HepG2 (cell line): Measurements from ENCODE around the gene TPCN2. TPM values are rescaled to one million over a fixed set of nuclear protein-coding genes. Genes with fewer than 3 reads are reported as not detected.

Experiments
- ASH2L ChIP-seq: fragments of 300-600, 200-600 bp; sonication (generic); IDR thresholded peaks from 2 replicates; pipeline ENCODE4 v1.7.0; 2017; ENCODE audit warnings: low read depth, mild to moderate bottlenecking, moderate library complexity, mixed read lengths, low read length; ENCODE audit not compliant: insufficient read length
- KLF12 ChIP-seq: sonication (generic); formaldehyde crosslinking; IDR thresholded peaks from 2 replicates; pipeline ENCODE4 v1.4.0; 2020; ENCODE audit warnings: missing genetic modification reagents, borderline replicate concordance
- MED1 ChIP-seq: sonication (generic); formaldehyde crosslinking; IDR thresholded peaks from 2 replicates; pipeline ENCODE4 v1.4.0; 2020; ENCODE audit warnings: missing genetic modification reagents
- NR2F6 ChIP-seq, 2 experiments: IDR thresholded peaks; 2 replicates each; pipeline ENCODE4 v1.6.1; 2016; ENCODE audit warnings: antibody characterized with exemption in 1 of 2, mild to moderate bottlenecking in 1 of 2
- SNAPC2 ChIP-seq: sonication (generic); formaldehyde crosslinking; IDR thresholded peaks from 2 replicates; pipeline ENCODE4 v1.8.1; 2022; ENCODE audit warnings: mild to moderate bottlenecking, missing genetic modification reagents
- ZNF180 ChIP-seq: sonication (generic); formaldehyde crosslinking; IDR thresholded peaks from 2 replicates; pipeline ENCODE4 v1.4.0; 2020; ENCODE audit warnings: low read depth, missing genetic modification reagents, borderline replicate concordance
- ZNF251 ChIP-seq: sonication (generic); formaldehyde crosslinking; IDR thresholded peaks from 2 replicates; pipeline ENCODE4 v1.9.0; 2021; ENCODE audit warnings: mild to moderate bottlenecking, missing genetic modification reagents
- ZNF253 ChIP-seq: sonication (generic); formaldehyde crosslinking; IDR thresholded peaks from 2 replicates; pipeline ENCODE4 v1.8.0; 2022; ENCODE audit warnings: mild to moderate bottlenecking, missing genetic modification reagents, borderline replicate concordance
- ZNF431 ChIP-seq: sonication (generic); formaldehyde crosslinking; IDR thresholded peaks from 2 replicates; pipeline ENCODE4 v1.9.0; 2022; ENCODE audit warnings: missing genetic modification reagents, low read depth, mild to moderate bottlenecking, borderline replicate concordance
- polyA plus RNA-seq, 8 experiments: library from polyadenylated mRNA; depleted of rRNA in 3 of 8; stranded (reverse) in 7 of 8; unstranded in 1 of 8; fragments of >200 nt; fragmentation: Illumina TruSeq in 4 of 8; extraction: Trizol in 4 of 8; gene quantifications; 2 replicates each; pipeline versions ENCODE4 v1.2.1 to v1.2.3, GENCODE V29; 2011 to 2016; ENCODE audit warnings: low read depth in 4 of 8, missing spikeins in 1 of 8, mixed read lengths in 1 of 8; ENCODE audit not compliant: insufficient read depth in 1 of 8
- total RNA-seq, 5 experiments: library from RNA; depleted of rRNA; stranded (reverse); fragments of >200 nt; fragmentation: Illumina TruSeq; extraction: Trizol; gene quantifications; 2 replicates each; pipeline ENCODE4 v1.2.3, GENCODE V29; 2016; ENCODE audit warnings: low read depth in 1 of 5
- TF ChIP-seq, protein P1 (sequence below): sonication (generic); formaldehyde crosslinking; IDR thresholded peaks from 2 replicates; pipeline ENCODE4 v1.9.0; 2021; ENCODE audit warnings: missing genetic modification reagents, borderline replicate concordance
- TF ChIP-seq, protein P2 (sequence below): sonication (generic); formaldehyde crosslinking; IDR thresholded peaks from 2 replicates; pipeline ENCODE4 v1.5.0; 2020; ENCODE audit warnings: missing genetic modification reagents

Gene TPCN2
- total and polyA plus RNA-seq, 2 of the 13 experiments (the other 11 are each of a cell fraction or from before 2014, with no cell fraction given), result 5.6 to 5.9 TPM

DNA sequence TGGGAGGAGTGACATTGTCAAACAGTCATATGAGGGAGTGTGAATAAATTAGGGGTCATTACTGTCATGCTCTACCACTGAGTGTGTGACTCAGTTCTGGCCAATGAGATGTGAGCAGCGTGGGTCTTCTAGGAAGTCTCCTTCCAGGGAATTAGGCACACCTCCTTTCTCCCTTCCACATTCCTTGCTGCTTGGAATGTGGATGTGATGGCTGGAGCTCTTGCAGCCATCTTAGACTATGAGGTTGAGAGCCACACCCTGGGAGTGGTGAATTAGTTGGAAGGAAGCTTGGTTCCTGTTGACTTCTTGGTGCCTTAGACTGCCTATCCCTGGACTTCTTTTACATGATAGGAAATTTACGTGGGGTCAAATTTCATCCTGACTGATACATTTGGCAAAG lies 70.5 kb downstream of the TPCN2 start (continued):
- TF ChIP-seq ASH2L, result no peak
- TF ChIP-seq KLF12 (CRISPR knock-in tag), result no peak
- TF ChIP-seq ZNF180, result no peak
- TF ChIP-seq ZNF251 (CRISPR knock-in tag), result no peak
- no peak for TF ChIP-seq ZNF431 (CRISPR knock-in tag)
- TF ChIP-seq, protein P1, sequence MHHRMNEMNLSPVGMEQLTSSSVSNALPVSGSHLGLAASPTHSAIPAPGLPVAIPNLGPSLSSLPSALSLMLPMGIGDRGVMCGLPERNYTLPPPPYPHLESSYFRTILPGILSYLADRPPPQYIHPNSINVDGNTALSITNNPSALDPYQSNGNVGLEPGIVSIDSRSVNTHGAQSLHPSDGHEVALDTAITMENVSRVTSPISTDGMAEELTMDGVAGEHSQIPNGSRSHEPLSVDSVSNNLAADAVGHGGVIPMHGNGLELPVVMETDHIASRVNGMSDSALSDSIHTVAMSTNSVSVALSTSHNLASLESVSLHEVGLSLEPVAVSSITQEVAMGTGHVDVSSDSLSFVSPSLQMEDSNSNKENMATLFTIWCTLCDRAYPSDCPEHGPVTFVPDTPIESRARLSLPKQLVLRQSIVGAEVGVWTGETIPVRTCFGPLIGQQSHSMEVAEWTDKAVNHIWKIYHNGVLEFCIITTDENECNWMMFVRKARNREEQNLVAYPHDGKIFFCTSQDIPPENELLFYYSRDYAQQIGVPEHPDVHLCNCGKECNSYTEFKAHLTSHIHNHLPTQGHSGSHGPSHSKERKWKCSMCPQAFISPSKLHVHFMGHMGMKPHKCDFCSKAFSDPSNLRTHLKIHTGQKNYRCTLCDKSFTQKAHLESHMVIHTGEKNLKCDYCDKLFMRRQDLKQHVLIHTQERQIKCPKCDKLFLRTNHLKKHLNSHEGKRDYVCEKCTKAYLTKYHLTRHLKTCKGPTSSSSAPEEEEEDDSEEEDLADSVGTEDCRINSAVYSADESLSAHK, result no peak
- TF ChIP-seq, protein P2, sequence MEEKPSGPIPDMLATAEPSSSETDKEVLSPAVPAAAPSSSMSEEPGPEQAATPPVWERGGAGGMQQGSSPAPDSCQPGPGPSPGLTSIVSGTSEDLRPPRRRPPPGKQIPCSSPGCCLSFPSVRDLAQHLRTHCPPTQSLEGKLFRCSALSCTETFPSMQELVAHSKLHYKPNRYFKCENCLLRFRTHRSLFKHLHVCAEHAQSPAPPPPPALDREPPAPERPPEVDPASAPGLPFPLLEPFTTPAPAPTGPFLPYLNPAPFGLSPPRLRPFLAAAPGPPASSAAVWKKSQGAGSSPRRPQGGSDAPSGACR (CRISPR knock-in tag), result no peak
- TF ChIP-seq SNAPC2 (CRISPR knock-in tag), result no peak
- TF ChIP-seq MED1, result no peak
- no peak for TF ChIP-seq ZNF253 (CRISPR knock-in tag)
- no peak for TF ChIP-seq NR2F6 (IDR thresholded peaks at IDR 0.05)
- no peak for TF ChIP-seq NR2F6 (CRISPR knock-in tag; IDR thresholded peaks at IDR 0.05)
